ENCODE results near the gene FAM186B. TPM values are rescaled to one million over a fixed set of nuclear protein-coding genes. Genes with fewer than 3 reads are reported as not detected.
A peak's percentile ranks its signal among the peaks of the same experiment; 100 is the strongest.

Gene FAM186B
- total RNA-seq, 1 donor from 2014 or later: 0.26 TPM

- no peak overlapping the region for H3K4me3 ChIP-seq (ENCODE audit: low read depth, low read length)
Measured at GRCh38 chr12:49539406-49540228, 65.8 kb downstream of the FAM186B start.

GRCh38 chr12:49538510-49539403 lies 66.7 kb downstream of the FAM186B start, which contains the start of gene KCNH3:
TSS of gene KCNH3 (plus strand) at chr12:49539030. CDS start at chr12:49539417, 387 bp downstream.
- peak within 1 kb of the TSS; percentile 36 for H3K4me3 ChIP-seq (ENCODE audit: low read depth, low read length)
- DNase-seq (ENCODE audit: low read depth) (peak; percentile 34), FAIRE-seq (no peak)
- no peak for TF ChIP-seq CTCF (IDR thresholded peaks at IDR 0.05; ENCODE audit: insufficient read depth, low read length, severe bottlenecking)
- H3K36me3 ChIP-seq (ENCODE audit: control insufficient read depth, insufficient read depth, low read length): no peaks in the 10 kb centered on the region
- peaks cover 16% of the 10 kb centered on the region for H3K27me3 ChIP-seq (ENCODE audit: control insufficient read depth, insufficient read depth, low read length)

More at GRCh38 chr12:49539406-49540228, 65.8 kb downstream of the FAM186B start:
- H3K36me3 ChIP-seq (ENCODE audit: control insufficient read depth, insufficient read depth, low read length): no peaks in the 10 kb centered on the region
- no peak for DNase-seq (ENCODE audit: low read depth)
- no peak for TF ChIP-seq CTCF (IDR thresholded peaks at IDR 0.05; ENCODE audit: insufficient read depth, low read length, severe bottlenecking)
- peaks cover 18% of the 10 kb centered on the region for H3K27me3 ChIP-seq (ENCODE audit: control insufficient read depth, insufficient read depth, low read length)
- no peak for FAIRE-seq

GRCh38 chr12:49537752-49538509 lies 67.5 kb downstream of the FAM186B start:
- TF ChIP-seq CTCF (IDR thresholded peaks at IDR 0.05; ENCODE audit: insufficient read depth, low read length, severe bottlenecking): no peak
- no peak for FAIRE-seq
- peaks cover 16% of the 10 kb centered on the region for H3K27me3 ChIP-seq (ENCODE audit: control insufficient read depth, insufficient read depth, low read length)

More at GRCh38 chr12:49537752-49538509, 67.5 kb downstream of the FAM186B start:
- Histone ChIP-seq H3K36me3 (ENCODE audit: control insufficient read depth, insufficient read depth, low read length) (no peaks in the 10 kb centered on the region), H3K4me3 (ENCODE audit: low read depth, low read length) (peak overlapping the region; percentile 36)
- no peak for DNase-seq (ENCODE audit: low read depth)

Other genes with a start within 250 kb of the FAM186B start
- gene SPATS2, start 238.2 kb downstream of the FAM186B start, total RNA-seq: 21.3 and 33.4 TPM in 2 replicates
- gene KCNH3, start 66.6 kb downstream of the FAM186B start, total RNA-seq: under 0.01 TPM in 2 replicates
- 62.7 and 64.6 TPM in 2 replicates for gene MCRS1, start 37.5 kb downstream of the FAM186B start, total RNA-seq
- gene PRPF40B, start 17.9 kb upstream of the FAM186B start, total RNA-seq: 16.3 and 21.4 TPM in 2 replicates
- gene FMNL3, start 101.8 kb upstream of the FAM186B start, total RNA-seq: 2.2 and 2.6 TPM in 2 replicates
- gene TMBIM6, start 135.9 kb upstream of the FAM186B start, total RNA-seq: 570 and 818 TPM in 2 replicates
- gene NCKAP5L, start 222.8 kb upstream of the FAM186B start, total RNA-seq: 3.1 and 3.7 TPM in 2 replicates
- gene BCDIN3D, start 237.5 kb upstream of the FAM186B start, total RNA-seq: 6.8 and 7.4 TPM in 2 replicates

All from bronchial epithelial cell (primary cell).